GM19238 (cell line): ENCODE results near the gene LSAMP.

Experiments
- DNase-seq: peaks from one replicate; pipeline ENCODE4 v3.0.0; 2011; ENCODE audit warnings: low spot score; ENCODE audit not compliant: insufficient read length

Gene LSAMP

DNA sequence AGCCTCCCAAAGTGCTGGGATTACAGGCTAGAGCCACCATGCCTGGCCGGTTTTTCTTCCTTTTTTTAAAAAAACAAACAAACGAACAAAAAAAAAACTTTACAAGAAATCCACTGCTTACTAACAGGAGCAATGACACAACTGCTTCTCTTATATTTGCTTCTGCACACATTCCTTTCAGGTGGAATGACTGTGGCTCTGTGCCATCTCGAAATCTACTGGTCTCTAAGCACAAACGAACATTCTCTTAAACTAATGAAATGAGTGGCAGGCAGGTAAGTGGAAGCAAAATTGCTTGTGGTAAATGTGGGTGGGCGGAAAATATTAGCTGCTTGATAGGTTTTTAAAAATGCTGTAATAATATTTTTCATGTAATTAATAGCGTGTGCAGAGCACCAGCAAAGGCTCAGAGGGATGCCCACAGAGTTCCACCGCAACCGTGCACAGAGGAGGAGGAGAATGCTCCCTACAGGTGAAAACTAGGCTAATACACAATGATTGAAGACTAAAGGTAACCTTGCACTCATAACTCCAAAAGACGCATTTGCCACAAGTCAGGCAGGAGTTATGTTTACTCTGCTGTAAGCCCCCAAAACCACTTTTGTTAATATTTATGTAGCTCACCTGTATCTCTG, 77.4 kb downstream of the LSAMP start:
- no peak for DNase-seq

DNA sequence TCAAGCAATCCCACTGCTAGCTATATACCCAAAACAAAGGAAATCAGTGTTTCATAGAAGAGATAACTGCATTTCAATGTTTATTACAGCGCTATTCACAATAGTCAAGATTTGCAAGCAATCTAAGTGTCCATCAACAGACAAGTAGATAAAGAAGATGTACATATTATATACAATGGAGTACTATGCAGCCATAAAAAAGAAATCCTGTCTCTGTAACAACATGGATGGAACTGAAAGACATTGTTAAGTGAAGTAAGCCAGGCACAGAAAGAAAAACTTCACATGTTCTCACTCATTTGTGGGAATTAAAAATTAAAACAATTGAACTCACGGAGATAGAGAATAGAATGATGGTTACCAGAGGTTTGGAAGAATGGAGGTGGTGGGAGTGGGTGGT, 89.2 kb downstream of the LSAMP start:
- no peak for DNase-seq

DNA sequence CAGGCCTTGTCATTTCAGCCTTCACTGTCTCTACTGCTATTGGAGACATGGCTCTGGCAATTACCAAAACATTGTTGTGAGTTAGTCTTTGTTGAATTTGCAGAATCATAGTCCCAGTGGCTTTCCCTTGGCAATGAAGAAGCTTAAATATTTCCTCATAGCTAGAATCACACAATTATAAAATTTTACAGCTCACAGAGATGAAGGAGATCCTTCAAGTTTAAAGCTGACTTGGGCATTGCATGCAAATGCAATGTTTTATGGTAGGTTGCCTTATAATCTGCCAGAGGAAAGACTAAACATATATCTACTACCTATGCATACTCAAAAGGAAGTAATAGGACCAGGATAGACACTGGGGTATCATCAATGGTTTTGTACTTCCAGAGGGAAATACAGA, 90.9 kb downstream of the LSAMP start:
- DNase-seq: no peak

DNA sequence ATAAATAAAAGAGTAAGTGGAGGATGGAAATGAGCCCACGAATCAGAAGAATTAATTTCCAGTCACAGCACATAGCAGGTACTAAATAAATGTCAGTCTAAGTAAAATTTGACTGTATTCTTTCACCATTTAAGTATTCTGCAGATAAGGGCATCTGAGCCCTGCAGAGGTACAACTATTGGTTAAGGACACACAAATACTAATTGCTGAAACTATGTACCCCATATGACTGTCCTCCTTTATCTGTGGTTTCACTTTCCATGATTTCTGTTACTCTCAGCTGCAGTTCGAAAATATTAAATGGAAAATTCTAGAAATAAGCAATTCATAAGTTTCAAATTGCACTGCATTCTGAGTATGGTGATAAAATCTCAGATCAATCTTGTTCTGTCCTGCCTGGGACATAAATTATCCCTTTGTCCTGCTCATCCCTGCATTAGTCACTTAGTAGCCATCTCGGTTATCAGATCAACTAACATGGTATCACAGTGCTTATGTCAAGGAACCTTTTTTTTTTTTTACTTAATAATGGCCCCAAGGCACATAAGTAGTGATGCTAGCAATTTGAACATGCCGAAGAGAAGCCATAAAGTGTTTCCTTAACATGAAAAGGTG, 95.1 kb downstream of the LSAMP start:
- DNase-seq: no peak

DNA sequence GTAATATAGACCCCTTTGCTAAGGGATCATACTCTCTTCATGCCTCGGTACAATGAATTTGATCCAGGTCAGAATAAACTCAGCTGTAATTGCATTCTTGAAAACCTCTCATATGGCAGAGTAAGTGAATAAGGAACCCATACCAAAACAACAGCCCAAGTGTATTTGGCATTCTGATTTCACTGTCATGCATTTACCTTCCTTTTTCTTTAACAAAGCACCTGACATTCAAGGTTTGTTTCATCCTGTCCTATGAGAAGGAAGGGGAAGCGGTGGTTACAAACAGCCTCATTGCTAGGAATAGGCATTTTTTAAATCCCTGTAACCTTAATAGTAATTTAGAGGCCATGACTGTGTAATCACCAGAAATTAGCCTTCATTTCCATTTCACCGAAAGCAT, 97.1 kb downstream of the LSAMP start:
- no peak for DNase-seq

DNA sequence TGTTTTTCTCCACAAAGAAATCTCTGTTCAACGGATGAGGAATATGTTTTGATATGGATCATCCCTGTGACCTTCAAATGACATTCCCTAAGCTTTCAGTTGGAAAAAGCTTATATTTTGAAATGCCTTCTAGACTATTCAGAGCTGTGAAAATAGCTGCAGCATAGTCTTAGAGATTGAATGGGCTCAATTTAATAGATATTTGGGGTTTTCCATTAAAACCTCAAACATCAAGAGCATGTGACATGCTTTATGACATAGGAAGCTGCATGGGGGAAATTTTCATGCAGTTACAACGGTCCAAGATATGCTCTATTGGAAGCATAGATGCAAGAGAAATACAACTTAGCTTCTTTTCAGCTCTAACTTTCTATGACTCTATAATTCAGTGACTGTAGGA, 102.8 kb downstream of the LSAMP start:
- no peak for DNase-seq

DNA sequence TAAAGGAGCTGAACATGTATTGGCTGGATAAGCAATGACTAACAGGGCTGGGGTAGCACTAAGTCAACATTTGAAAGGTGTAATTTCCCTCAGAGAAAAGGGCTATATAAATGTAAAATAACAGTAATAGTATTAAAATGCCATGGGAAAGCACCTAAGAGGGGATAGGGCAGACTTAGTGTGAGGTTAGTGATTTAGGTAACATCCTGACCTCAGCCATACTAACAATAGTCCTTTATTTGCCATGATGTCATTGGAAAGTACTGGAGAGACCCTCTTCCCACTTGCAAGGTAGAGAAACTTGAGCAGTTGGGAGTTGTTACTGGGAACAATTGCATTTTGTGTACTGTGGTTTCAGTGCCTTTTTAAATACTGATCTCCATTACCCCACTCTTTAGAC, 103.4 kb downstream of the LSAMP start:
- DNase-seq: no peak

DNA sequence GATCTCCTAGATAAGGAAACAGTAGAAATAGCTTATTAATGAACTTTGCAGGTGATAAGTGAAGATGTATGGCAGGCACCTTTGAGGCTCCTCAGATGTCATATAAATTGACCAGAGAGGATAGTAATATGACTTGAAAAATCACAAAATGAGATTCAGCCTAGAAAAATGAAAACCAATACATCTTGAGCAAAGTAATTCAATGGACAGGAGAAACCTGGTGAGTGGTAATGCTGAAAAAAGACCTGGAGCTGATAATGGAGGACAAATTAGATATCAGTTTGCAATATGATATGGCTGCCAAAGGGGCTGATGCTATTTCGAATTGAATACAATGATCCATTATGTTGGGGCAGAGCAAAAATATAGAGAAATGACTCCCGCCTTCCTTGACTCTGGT, 103.9 kb downstream of the LSAMP start:
- no peak for DNase-seq

DNA sequence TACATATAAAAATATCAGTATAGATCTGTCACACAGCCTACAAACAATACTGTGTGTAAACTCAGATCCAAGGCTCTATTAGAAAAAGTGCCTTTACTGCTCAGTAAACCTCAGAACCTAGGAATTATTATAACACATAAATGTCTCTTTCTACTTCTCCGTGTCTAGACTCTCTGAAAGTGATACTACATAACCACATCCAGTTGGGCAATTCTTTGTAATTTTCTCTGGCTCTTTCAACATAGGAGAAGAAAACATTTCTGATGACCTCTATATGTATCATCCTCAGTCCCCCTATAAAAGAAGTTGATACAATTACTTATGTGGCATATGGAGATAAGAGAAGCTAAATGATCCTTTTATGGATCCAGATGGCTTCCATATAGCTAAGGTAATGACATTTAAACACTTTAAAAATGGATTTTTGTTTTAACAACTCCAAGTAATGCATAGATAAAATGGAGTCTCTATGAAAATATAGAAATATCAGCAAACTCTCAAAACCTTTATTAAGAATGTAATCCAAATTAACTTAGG, 104.5 kb downstream of the LSAMP start:
- no peak for DNase-seq

DNA sequence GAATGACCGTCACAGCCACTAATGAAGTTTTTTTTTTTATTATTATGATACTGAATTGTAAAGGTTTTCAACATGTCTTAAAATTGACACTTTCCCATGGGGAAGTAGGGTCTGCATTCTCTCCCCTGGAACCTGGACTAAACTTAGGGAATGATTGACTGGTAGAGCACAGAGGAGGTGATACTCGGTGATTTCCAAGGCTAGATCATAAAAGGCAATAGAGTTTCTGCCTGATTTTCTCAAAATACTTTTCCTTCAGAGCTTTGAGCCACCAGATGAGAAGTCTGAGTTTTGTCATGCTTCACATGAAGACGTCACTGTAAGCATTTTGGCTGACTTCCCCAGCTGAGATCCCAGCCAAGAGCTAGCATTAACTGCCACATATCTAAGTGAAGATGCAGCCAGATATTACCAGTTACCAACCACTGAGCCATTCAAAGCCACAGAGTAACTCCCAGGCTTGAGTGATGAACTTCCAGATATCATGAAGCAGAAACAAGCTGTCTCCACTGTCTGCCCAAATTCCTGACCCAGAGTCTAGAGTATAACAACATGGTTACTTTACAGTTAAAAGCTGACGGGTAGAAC, 105.8 kb downstream of the LSAMP start:
- no peak for DNase-seq

DNA sequence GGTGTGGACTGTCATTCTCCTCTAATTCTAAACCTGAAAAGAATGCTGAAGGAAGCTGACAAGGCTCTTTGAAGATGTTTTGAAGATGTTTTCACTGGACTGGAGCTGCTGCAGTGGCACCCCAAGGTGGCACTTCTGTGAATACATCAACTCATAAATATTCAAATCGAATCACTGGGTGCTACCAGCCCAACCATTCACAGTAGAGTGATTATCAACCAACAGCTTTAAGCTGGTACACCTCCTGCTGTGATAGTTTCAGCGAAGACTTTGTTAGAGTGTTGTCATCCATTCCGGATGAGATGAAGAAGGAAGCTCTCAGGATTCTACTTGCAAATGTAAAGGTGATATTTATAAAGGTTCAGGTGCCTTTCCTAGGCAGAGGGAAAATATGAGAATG, 106.6 kb downstream of the LSAMP start:
- no peak for DNase-seq

DNA sequence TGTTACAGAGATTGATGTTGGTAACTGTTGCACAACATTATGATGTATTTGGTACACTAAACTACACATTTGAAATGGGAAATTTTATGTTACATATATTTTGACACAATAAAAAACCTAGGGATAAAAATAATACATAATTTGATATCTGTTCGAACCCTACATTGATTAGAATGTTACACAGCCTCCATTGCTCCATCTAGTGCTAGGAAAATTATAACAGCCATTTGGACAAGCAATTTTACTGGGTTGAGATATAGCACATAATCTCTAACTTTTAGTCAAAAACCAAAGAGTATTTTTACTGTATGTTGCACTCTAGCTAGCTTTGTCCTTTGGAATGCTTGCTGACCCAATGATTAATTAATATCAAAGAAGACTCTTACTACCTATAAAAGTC, 108.1 kb downstream of the LSAMP start:
- DNase-seq: no peak

DNA sequence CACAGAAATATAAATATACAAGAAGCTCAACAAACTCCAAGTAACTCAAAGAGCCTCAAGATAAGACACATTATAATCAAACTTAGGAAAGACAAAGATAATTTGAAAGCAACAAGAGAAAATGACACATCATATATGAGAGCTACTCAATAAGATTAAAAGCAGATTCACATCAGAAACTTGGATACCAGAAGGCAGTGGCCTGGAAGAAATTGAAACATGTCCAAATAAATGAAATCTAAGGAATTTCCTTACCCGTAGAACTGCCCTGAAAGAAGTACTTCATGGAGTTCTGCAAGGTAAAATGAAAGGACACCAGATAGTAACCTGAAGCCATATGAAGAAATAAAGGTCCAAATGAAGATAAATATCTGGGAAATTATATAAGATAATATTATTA, 113.9 kb downstream of the LSAMP start:
- DNase-seq: no peak

DNA sequence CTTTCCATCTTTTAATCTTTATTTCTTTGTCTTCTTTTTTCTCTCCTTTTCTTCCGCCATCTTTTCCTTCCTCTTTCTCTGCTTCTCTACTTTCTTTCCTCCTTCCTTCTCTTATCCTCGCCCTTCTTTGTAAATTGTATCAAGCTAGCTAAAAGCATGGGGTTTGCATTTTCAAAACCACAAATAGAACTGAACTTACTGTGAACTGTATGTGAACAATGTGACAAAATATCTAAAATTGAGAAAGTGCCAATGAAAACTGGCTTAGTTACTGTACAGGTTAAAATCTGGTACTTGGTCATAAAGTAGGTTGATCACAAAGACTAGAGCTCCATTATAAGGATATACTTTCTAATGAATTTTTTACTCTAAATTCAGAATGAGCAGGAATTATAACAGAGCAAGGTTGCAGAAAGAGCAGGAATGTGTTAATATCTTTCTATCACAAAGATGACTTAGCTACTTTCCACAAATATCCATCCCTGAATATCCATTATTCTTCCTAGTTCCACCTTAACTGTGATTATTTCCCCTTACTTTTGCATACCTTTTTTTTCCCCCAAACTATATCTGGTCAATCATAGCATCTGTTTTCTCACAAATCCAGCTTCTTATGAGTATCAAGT, 122.4 kb downstream of the LSAMP start:
- no peak for DNase-seq

DNA sequence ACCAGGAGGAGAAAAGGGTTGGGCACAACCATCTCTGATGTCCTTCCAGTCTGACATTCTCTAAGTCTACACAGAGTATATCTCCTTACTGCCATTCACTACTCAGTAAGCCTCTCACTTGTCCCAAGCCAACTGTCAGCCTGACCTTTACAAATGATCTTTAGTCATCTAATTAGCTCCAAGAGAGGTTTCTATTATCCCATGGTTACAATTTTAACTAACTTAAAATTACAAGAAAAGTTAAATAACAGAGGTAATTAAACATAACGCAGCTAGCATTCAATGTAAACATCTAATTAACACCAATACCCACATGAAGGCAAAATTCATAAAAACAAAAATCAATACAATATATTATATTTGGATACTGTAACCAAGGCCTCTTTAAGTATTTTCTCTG, 126.9 kb downstream of the LSAMP start:
- no peak for DNase-seq

DNA sequence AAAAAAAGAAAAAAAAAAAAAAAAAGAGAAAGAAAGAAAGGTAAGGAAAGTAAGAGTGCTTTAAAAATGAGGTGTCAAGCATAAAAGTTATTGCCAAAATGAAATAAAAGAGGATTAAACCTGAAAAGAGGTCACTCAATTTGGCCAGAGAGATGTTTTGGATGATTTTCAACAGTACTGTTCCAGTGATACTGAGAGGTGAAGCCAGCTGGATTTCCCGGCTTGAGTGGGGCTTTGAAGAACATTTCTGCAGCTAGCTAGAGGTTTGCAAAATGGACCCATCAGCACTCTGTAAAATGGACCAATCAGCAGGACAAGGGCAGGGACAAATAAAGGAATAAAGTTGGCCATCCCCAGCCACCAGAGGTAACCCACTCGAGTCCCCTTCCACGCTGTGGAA, 128.5 kb downstream of the LSAMP start:
- no peak for DNase-seq

DNA sequence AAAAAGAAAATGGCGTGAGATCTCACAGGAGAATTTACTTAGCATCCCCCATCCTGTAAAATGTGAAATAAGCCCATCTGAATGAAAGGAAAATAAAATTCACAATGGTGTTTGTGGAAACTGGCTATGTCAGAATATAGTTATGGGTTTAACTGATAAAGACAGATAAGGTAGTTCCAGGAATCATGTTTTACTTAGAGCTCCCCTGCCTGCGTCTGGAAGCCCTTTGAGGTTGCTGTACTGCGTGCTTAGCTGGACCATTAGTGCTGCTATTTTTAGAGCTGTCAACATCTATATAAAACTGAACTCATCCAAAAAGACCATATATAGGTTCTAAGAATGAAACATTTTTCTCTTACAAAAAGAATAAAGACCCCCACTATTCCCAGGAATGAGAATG, 130.8 kb downstream of the LSAMP start:
- DNase-seq: no peak

DNA sequence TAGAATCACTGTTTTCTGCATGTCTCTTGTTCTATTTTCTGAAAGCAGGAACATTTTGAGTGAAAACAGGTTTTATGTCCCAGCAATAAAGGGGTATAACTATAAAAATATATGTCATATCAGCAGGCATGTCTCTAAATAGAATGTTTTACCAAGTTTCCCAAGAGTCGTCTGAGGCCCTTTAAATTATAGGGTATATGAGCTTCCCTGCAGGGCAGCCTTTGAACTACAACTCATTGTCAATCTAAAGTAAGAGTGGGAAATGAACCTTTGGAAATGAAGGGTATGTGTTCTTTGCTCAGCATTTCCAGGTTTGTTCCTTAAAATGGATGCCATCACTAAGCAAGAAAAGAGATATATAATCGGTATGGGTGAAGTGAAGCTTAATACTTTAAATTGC, 138.6 kb downstream of the LSAMP start:
- no peak for DNase-seq

DNA sequence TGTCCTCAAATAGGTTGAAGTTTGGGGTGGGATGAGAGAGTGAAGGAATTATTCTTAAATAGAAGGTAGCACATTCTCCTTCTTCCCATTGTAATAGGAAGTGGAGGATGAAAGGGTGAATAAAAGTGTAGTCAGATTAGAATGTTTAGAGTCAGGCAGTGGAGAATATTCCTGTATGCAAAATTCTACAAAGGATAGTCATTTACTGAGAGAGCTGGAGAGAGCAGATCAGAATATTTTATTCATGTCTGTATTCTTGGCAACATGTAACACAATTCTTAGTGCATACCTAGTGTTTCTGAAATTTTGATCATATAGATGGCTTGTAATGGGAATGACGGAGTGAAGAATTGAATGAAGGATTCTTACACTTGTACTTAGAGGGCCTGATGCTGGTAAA, 139.1 kb downstream of the LSAMP start:
- no peak for DNase-seq

DNA sequence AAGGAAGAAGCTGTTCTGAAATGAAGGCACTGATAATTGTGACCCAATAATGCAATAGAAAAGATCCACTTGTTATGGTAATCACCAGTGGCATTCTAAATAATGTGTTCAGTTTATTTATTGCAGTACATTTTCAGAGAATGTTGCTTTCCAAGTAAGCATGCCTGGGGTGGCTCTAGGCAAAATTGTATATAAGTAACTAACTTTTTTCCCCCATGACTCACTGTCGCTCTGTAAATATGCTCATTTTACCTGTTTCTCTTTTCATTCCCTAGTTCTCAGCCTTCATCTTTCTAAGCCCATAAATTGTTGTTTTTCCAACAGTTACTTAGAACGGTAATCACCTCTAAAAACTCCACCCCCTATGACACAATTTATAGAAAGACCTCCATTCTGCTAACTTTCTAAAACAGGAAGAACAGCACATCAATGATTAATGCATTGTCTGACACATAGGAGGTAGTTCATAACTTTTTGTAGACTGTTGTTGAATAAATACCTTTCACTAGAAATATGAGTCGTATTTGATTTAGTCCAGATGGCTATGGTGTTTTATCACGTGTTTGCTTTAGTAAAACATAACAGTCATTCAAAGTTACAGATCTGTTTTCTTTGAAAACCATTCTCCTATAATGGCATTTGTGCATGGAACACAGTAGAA, 143.1 kb downstream of the LSAMP start:
- no peak for DNase-seq

DNA sequence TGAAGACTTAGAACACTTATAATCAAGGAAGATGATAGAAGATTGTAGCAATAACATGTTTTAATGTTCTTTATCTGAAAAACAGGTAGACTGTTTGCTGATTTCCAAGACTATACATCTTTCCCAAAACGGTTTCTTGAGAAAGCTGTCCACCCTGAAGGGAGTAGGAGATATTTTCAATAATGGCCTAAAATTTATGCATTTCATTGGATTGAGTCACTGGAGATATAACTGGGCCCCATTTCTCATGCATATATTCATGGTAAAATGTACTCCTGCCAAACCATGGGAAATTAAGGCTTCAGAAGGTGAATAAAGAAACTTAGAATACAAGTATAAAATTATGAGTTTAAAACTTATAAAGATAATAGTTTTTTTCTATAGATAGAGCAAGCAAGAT, 143.9 kb downstream of the LSAMP start:
- DNase-seq: no peak

DNA sequence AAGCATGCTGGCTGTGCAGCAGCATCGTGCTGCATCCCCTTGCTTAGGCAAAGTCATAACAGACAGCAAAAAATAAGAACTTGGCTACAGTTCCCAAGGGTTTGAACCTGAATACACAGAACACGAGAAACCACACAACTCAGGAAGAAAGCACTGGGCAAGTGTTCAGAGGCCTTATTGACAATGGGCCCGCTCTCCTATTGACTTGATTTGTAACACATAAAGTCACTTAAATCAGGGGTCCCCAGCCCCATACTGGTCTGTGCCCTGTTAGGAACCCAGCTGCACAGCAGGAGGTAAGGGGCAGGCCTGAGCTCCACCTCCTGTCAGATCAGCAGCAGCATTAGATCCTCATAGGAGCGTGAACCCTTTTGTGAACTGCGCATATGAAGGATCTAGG, 145.1 kb downstream of the LSAMP start:
- DNase-seq: no peak
